ENCODE data around the gene ACD.

- no peak for TF ChIP-seq CTCF (IDR thresholded peaks at IDR 0.05)
- no peak for TF ChIP-seq POLR2A (IDR thresholded peaks at IDR 0.05)
- TF ChIP-seq EP300 (IDR thresholded peaks at IDR 0.05) = no peak
Measured at GRCh38 chr16:67683767-67684166, 23.7 kb upstream of the ACD start.

All from gastroesophageal sphincter (tissue), 3 donors.